ENCODE measurements around the gene SLC4A2. TPM values are rescaled to one million over a fixed set of nuclear protein-coding genes. Genes with fewer than 3 reads are reported as not detected.
A peak's percentile ranks its signal among the peaks of the same experiment; 100 is the strongest.

The SLC4A2 gene
- total and polyA plus RNA-seq, 2 experiments from 2014 or later = 144 to 269 TPM

DNA sequence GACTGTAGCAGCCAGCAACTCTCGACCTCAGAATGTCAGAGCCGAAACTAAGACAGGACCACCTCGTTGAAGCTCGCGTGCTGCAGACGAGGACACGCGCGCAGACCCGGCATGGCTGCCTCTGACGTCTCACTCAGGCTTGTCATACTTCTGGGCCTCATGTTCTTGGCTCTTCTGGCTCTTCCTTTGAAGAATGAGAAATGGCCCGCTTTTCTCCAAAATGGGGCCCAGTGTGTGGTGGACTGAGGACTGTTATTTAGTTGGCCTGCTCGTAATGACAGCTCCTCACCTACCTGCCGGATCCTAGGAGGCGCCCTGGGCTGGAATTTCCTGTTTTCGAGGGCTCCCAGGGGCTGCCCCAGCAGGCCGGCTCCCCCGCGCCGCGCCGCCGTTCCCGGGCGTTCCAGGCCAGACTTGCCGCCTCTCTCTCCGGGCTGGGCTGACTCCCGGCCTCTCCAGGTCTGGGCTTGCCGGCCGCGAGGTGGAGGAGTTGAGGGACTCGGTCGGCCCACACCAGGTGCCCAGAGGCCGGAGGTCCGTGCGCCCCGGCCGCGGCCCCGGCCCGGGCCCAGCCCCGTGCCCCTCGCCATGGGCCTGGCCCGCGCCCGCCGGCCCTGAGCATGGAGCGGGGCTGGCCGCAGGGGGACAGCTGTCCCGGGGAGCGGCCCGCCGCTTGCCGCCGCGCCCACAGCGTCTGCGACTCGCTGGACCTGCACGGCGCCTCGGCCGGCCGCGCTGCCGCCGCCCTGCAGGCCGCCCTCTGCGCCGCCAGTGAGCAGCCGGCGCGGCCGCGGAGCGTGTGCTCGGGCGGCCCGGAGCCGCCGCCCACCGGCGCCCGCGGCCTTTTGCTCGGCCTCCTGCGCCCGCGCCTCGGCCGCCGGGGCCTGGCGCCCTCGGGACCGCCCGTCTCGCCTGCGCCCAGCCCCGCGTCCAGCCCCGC is 55.0 kb downstream of the SLC4A2 start:
- no peaks in the 10 kb centered on the region for H3K27me3 ChIP-seq
- peak overlapping the region; percentile 88 for H3K27ac ChIP-seq
- H3K36me3 ChIP-seq = peaks cover 2% of the 10 kb centered on the region
- peak; percentile 35 to 63 for DNase-seq (ENCODE audit: low read depth in 1 of 2, low spot score in 1 of 2)
- peaks cover 37% of the 10 kb centered on the region for H3K4me1 ChIP-seq (ENCODE audit: low read depth)
- H3K9me3 ChIP-seq (ENCODE audit: low read depth) = no peaks in the 10 kb centered on the region
- TF ChIP-seq, protein P1, sequence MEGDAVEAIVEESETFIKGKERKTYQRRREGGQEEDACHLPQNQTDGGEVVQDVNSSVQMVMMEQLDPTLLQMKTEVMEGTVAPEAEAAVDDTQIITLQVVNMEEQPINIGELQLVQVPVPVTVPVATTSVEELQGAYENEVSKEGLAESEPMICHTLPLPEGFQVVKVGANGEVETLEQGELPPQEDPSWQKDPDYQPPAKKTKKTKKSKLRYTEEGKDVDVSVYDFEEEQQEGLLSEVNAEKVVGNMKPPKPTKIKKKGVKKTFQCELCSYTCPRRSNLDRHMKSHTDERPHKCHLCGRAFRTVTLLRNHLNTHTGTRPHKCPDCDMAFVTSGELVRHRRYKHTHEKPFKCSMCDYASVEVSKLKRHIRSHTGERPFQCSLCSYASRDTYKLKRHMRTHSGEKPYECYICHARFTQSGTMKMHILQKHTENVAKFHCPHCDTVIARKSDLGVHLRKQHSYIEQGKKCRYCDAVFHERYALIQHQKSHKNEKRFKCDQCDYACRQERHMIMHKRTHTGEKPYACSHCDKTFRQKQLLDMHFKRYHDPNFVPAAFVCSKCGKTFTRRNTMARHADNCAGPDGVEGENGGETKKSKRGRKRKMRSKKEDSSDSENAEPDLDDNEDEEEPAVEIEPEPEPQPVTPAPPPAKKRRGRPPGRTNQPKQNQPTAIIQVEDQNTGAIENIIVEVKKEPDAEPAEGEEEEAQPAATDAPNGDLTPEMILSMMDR (IDR thresholded peaks at IDR 0.05; ENCODE audit: low read depth, low read length) = no peak
- H3K4me3 ChIP-seq = peak overlapping the region; percentile 14

DNA sequence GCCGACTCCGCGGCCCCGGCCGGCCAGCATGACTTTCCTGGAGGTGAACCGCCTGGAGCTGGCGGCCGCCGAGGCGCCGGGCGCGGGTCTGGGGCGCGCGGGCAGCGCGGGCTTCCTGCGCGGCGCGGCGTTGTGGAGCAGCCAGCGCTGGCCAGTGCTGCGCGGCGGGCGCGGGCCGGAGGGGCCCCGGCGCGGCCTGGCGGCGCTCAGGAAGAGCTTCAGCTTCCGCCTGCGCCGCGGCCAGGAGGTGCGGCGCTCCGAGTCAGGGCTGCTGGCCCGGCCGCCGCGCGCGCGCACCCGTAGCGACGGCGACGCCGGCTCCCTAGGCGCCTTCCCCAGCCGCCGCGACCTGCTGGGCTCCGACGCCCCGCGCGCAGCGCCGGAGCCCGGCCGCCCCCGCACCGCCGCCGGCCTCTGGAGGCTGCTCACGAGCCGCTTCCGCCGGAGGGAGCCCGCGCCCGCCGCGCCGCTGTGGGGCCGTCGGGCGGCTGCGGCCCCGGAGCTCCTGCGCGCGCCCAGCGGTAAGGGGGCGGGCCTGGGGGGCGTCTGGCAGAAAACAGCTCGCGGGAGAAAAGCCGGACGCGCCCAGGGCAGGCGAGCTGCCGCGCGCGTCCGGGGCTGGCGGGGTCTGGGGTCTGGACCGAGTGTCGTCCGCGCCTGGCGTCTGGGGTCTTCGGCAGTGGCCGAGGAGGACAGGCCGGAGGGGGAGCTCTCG is 55.9 kb downstream of the SLC4A2 start:
- Histone ChIP-seq H3K36me3 (peaks cover 2% of the 10 kb centered on the region), H3K27ac (no peak overlapping the region), H3K27me3 (no peaks in the 10 kb centered on the region), H3K9me3 (ENCODE audit: low read depth) (no peaks in the 10 kb centered on the region), H3K4me3 (peak overlapping the region; percentile 22), H3K4me1 (ENCODE audit: low read depth) (peaks cover 37% of the 10 kb centered on the region)
- peak; percentile 44 to 71 for DNase-seq (ENCODE audit: low read depth in 1 of 2, low spot score in 1 of 2)
- TF ChIP-seq, protein P1 (IDR thresholded peaks at IDR 0.05; ENCODE audit: low read depth, low read length) = no peak

DNA sequence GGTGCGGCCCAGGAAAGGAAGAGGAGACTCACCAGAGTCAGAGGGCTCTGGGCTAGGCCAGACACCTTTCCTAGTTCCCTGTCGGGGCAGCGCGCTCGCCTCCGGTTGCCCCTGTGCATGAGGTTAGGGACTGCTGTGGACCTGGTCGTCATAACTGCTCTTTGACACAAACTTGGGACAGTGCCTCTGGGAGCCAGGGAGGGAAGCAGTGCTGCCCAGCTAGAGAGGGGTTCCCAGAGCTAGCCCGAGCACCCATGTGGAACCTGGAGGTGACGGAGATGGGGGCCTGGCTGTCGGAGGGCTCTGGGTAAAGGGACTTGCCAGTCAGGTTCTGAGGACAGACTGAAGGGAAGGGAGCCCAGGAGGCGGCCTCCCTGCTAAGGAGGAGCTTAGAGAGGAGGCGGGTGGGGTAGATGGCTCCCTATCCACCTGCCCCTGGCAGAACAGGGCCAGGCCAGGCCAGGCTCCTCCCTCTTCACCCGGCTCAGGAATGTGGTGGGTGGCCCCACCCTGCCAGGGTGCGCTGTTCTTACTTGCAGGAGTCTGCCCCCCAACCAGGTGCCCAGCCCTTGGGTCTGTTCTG is 56.5 kb downstream of the SLC4A2 start:
- peaks cover 37% of the 10 kb centered on the region for H3K4me1 ChIP-seq (ENCODE audit: low read depth)
- TF ChIP-seq, protein P1 (IDR thresholded peaks at IDR 0.05; ENCODE audit: low read depth, low read length) = no peak
- H3K27ac ChIP-seq = no peak overlapping the region
- no peaks in the 10 kb centered on the region for H3K9me3 ChIP-seq (ENCODE audit: low read depth)
- peak overlapping the region; percentile 22 for H3K4me3 ChIP-seq
- no peak for DNase-seq (ENCODE audit: low read depth in 1 of 2, low spot score in 1 of 2)
- H3K27me3 ChIP-seq = no peaks in the 10 kb centered on the region
- H3K36me3 ChIP-seq = peaks cover 9% of the 10 kb centered on the region

DNA sequence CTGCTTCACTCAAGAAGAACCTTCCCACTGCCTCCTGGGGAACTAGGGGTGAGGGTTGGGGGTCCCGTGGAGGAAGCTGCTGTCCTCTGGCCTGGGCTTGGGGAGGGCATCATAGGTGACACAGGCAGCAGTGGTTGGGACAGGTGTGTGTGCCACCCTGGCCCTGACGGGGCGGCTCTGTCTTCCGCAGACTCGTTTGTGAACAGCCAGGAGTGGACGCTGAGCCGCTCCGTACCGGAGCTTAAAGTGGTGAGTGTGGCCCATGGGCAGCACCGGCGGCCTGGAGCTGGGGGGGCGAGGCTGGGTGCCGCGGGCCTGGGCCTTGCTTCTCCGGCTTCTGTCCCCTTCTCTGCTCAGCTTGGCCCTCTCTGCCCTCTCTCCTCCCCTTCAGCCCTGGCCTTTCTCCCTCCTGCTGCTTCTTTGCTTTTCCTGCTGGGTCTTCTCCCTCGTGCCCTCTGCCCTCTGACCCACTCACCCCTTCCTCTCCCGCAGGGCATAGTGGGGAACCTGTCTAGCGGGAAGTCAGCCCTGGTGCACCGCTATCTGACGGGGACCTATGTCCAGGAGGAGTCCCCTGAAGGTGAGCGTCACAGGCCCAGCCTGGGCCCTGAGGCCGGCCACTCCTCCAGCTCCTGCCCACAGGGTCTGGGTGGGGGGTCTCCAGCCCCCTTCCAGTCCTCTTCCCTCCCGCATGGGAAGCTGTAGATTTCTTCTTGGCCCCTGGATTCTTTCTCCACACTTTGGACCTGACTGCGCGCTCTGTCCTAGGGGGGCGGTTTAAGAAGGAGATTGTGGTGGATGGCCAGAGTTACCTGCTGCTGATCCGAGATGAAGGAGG is 57.4 kb downstream of the SLC4A2 start:
- TF ChIP-seq, protein P1 (IDR thresholded peaks at IDR 0.05; ENCODE audit: low read depth, low read length) = no peak
- Histone ChIP-seq H3K4me3 (no peak overlapping the region), H3K36me3 (peaks cover 9% of the 10 kb centered on the region), H3K9me3 (ENCODE audit: low read depth) (no peaks in the 10 kb centered on the region), H3K4me1 (ENCODE audit: low read depth) (peaks cover 30% of the 10 kb centered on the region), H3K27me3 (no peaks in the 10 kb centered on the region), H3K27ac (no peak overlapping the region)
- DNase-seq (ENCODE audit: low read depth in 1 of 2, low spot score in 1 of 2) = no peak

DNA sequence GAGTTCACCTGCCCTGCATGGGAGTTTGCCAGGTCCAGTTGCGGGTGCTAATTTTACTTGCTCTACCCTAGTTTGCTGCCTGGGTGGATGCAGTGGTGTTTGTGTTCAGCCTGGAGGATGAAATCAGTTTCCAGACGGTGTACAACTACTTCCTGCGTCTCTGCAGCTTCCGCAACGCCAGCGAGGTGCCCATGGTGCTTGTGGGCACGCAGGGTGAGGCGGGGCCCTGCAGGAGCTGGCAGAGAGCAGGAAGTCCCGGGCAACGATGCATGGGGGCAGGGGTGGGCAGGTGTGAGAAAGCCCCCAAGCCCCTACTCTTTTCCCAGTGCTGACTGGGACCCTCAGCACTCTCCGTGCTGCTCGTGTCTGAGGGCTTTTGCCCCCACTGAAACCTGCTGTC is 58.2 kb downstream of the SLC4A2 start:
- H3K27ac ChIP-seq = no peak overlapping the region
- DNase-seq (ENCODE audit: low read depth in 1 of 2, low spot score in 1 of 2) = no peak
- H3K4me1 ChIP-seq (ENCODE audit: low read depth) = peaks cover 22% of the 10 kb centered on the region
- H3K36me3 ChIP-seq = peaks cover 10% of the 10 kb centered on the region
- TF ChIP-seq, protein P1 (IDR thresholded peaks at IDR 0.05; ENCODE audit: low read depth, low read length) = no peak
- no peaks in the 10 kb centered on the region for H3K27me3 ChIP-seq
- no peak overlapping the region for H3K4me3 ChIP-seq
- H3K9me3 ChIP-seq (ENCODE audit: low read depth) = no peaks in the 10 kb centered on the region
